Measurements from ENCODE around the gene SLC25A52. TPM values are rescaled to one million over a fixed set of nuclear protein-coding genes. Genes with fewer than 3 reads are reported as not detected.

SLC25A52 gene
- total RNA-seq, 1 donor, result not detected

DNA sequence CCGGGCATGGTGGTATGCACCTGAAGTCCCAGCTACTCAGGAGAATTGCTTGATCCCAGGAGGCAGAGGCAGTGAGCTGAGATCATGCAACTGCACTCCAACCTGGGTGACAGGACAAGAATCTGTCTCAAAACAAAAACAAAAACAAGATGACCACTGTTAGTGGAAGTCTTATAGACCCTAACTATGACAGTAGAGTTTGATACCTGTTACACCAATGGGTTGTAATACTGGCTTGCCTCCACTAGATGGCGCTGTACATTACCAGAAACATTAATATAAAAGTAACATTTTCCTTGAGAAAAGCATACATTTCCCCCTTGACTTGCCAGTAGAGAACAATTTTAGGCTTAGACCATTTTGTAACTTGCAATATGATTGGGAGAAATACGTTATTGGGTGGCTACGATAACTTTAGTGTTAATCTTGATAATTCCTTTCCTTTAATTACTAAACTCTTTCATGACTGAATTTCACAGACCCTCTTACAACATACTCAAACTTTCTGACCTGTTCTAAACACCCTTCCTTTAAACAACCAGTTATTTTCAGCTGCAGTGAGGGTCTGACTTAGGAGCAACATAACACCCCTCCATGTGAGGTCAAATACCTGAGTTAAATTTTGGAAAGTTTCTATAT is 19.5 kb downstream of the SLC25A52 start:
- no peak for DNase-seq (ENCODE audit: insufficient read length, low spot score, missing footprints)

GRCh38 chr18:31740180-31740579 is 20.5 kb downstream of the SLC25A52 start:
- Histone ChIP-seq H3K27me3 (ENCODE audit: insufficient read depth, low read length) (no peaks in the 10 kb centered on the region), H3K79me2 (ENCODE audit: insufficient read depth, low read length) (no peaks in the 10 kb centered on the region), H3K27ac (ENCODE audit: low read depth, low read length) (no peak overlapping the region), H3K4me1 (ENCODE audit: insufficient read depth, low read length) (no peaks in the 10 kb centered on the region), H3K4me3 (ENCODE audit: insufficient read depth, low read length) (no peak overlapping the region), H2AFZ (ENCODE audit: low read length) (no peak overlapping the region), H3K4me2 (ENCODE audit: insufficient read depth, low read length) (no peak overlapping the region), H4K20me1 (ENCODE audit: insufficient read depth, low read length) (no peaks in the 10 kb centered on the region), H3K36me3 (ENCODE audit: insufficient read depth, low read length) (no peaks in the 10 kb centered on the region), H3K9me3 (ENCODE audit: low read depth, low read length) (no peaks in the 10 kb centered on the region)
- no peak for TF ChIP-seq CTCF (IDR thresholded peaks at IDR 0.05; ENCODE audit: extremely low read depth, low read depth, low read length)
- DNase-seq (ENCODE audit: insufficient read length, low spot score, missing footprints), result no peak

More for the DNA sequence above, 19.5 kb downstream of the SLC25A52 start:
- H3K36me3 ChIP-seq (ENCODE audit: insufficient read depth, low read length), result no peaks in the 10 kb centered on the region
- no peak overlapping the region for H3K27ac ChIP-seq (ENCODE audit: low read depth, low read length)
- no peaks in the 10 kb centered on the region for H3K9me3 ChIP-seq (ENCODE audit: low read depth, low read length)
- H2AFZ ChIP-seq (ENCODE audit: low read length), result no peak overlapping the region
- H3K4me1 ChIP-seq (ENCODE audit: insufficient read depth, low read length), result no peaks in the 10 kb centered on the region
- no peaks in the 10 kb centered on the region for H3K27me3 ChIP-seq (ENCODE audit: insufficient read depth, low read length)
- no peaks in the 10 kb centered on the region for H4K20me1 ChIP-seq (ENCODE audit: insufficient read depth, low read length)
- H3K4me3 ChIP-seq (ENCODE audit: insufficient read depth, low read length), result no peak overlapping the region
- no peaks in the 10 kb centered on the region for H3K79me2 ChIP-seq (ENCODE audit: insufficient read depth, low read length)
- peak; percentile 76 for TF ChIP-seq CTCF (IDR thresholded peaks at IDR 0.05; ENCODE audit: extremely low read depth, low read depth, low read length)
- H3K4me2 ChIP-seq (ENCODE audit: insufficient read depth, low read length), result no peak overlapping the region

GRCh38 chr18:31739651-31740050 is 21.0 kb downstream of the SLC25A52 start:
- no peaks in the 10 kb centered on the region for H3K79me2 ChIP-seq (ENCODE audit: insufficient read depth, low read length)
- DNase-seq (ENCODE audit: insufficient read length, low spot score, missing footprints), result no peak
- TF ChIP-seq CTCF (IDR thresholded peaks at IDR 0.05; ENCODE audit: extremely low read depth, low read depth, low read length), result no peak

GRCh38 chr18:31738460-31739407 is 21.9 kb downstream of the SLC25A52 start:
- Histone ChIP-seq H3K27ac (ENCODE audit: low read depth, low read length) (no peak overlapping the region), H3K4me3 (ENCODE audit: insufficient read depth, low read length) (no peak overlapping the region), H2AFZ (ENCODE audit: low read length) (no peak overlapping the region), H3K27me3 (ENCODE audit: insufficient read depth, low read length) (no peaks in the 10 kb centered on the region), H3K36me3 (ENCODE audit: insufficient read depth, low read length) (no peaks in the 10 kb centered on the region), H3K9me3 (ENCODE audit: low read depth, low read length) (no peaks in the 10 kb centered on the region), H3K79me2 (ENCODE audit: insufficient read depth, low read length) (no peaks in the 10 kb centered on the region), H4K20me1 (ENCODE audit: insufficient read depth, low read length) (no peaks in the 10 kb centered on the region), H3K4me1 (ENCODE audit: insufficient read depth, low read length) (no peaks in the 10 kb centered on the region), H3K4me2 (ENCODE audit: insufficient read depth, low read length) (no peak overlapping the region)
- DNase-seq (ENCODE audit: insufficient read length, low spot score, missing footprints), result no peak
- TF ChIP-seq CTCF (IDR thresholded peaks at IDR 0.05; ENCODE audit: extremely low read depth, low read depth, low read length), result no peak

More at GRCh38 chr18:31739651-31740050, 21.0 kb downstream of the SLC25A52 start:
- H3K27me3 ChIP-seq (ENCODE audit: insufficient read depth, low read length), result no peaks in the 10 kb centered on the region
- no peaks in the 10 kb centered on the region for H3K36me3 ChIP-seq (ENCODE audit: insufficient read depth, low read length)
- H3K27ac ChIP-seq (ENCODE audit: low read depth, low read length), result no peak overlapping the region
- H3K4me3 ChIP-seq (ENCODE audit: insufficient read depth, low read length), result no peak overlapping the region
- H3K9me3 ChIP-seq (ENCODE audit: low read depth, low read length), result no peaks in the 10 kb centered on the region
- H2AFZ ChIP-seq (ENCODE audit: low read length), result no peak overlapping the region
- no peak overlapping the region for H3K4me2 ChIP-seq (ENCODE audit: insufficient read depth, low read length)
- no peaks in the 10 kb centered on the region for H4K20me1 ChIP-seq (ENCODE audit: insufficient read depth, low read length)
- no peaks in the 10 kb centered on the region for H3K4me1 ChIP-seq (ENCODE audit: insufficient read depth, low read length)
